Memory B cell (primary cell): ENCODE measurements around the gene PSMC6.
"Not testable (repeated sequence)": the region's sequence is repeated elsewhere in the genome, so short reads cannot be mapped to it uniquely, and the experiment has no call there.

Experiments used
- ATAC-seq: fragments of 150-1000 bp; cut with Tn5 transposase; 2 replicates; pipeline ENCODE4 v1.10.0; 2021; ENCODE audit warnings: low read depth, mild to moderate bottlenecking, moderate library complexity
- DNase-seq, 2 donors: peaks; one replicate each; pipeline ENCODE4 v3.0.0; 2022; ENCODE audit warnings: low spot score in 2 of 2
- H3K27ac Mint-ChIP-seq: one replicate; pipeline ENCODE4 v1.8.0; 2022; ENCODE audit warnings: mild to moderate bottlenecking, moderate library complexity, mixed read lengths
- H3K27me3 Mint-ChIP-seq: one replicate; pipeline ENCODE4 v1.8.0; 2022; ENCODE audit warnings: mixed read lengths
- H3K36me3 Mint-ChIP-seq: one replicate; pipeline ENCODE4 v1.8.0; 2022; ENCODE audit warnings: mild to moderate bottlenecking, mixed read lengths
- H3K4me1 Mint-ChIP-seq: one replicate; pipeline ENCODE4 v1.8.0; 2022; ENCODE audit warnings: mixed read lengths
- H3K4me3 Mint-ChIP-seq: one replicate; pipeline ENCODE4 v1.8.0; 2022; ENCODE audit warnings: mild to moderate bottlenecking, moderate library complexity, mixed read lengths
- H3K9me3 Mint-ChIP-seq: one replicate; pipeline ENCODE4 v1.8.0; 2022; ENCODE audit warnings: mixed read lengths

Gene PSMC6

GRCh38 chr14:52730709-52731111, 23.7 kb downstream of the PSMC6 start:
- H3K36me3 Mint-ChIP-seq, result peaks cover 16% of the 10 kb centered on the region
- no peak for ATAC-seq
- no peaks in the 10 kb centered on the region for H3K9me3 Mint-ChIP-seq
- H3K4me1 Mint-ChIP-seq, result peaks cover 12% of the 10 kb centered on the region
- peak overlapping the region; percentile 91 for H3K27ac Mint-ChIP-seq
- no peak for DNase-seq
- H3K4me3 Mint-ChIP-seq, result peak overlapping the region; percentile 87
- H3K27me3 Mint-ChIP-seq, result no peaks in the 10 kb centered on the region

- H3K4me1 Mint-ChIP-seq, result peaks cover 25% of the 10 kb centered on the region
- no peaks in the 10 kb centered on the region for H3K9me3 Mint-ChIP-seq
- peak overlapping the region; percentile 47 for H3K27ac Mint-ChIP-seq
- H3K36me3 Mint-ChIP-seq, result peaks cover 22% of the 10 kb centered on the region
- H3K4me3 Mint-ChIP-seq, result no peak overlapping the region
- no peak for ATAC-seq
- no peak for DNase-seq
- H3K27me3 Mint-ChIP-seq, result no peaks in the 10 kb centered on the region
These were observed 26.8 kb downstream of the PSMC6 start for GRCh38 chr14:52733824-52734223.

DNA sequence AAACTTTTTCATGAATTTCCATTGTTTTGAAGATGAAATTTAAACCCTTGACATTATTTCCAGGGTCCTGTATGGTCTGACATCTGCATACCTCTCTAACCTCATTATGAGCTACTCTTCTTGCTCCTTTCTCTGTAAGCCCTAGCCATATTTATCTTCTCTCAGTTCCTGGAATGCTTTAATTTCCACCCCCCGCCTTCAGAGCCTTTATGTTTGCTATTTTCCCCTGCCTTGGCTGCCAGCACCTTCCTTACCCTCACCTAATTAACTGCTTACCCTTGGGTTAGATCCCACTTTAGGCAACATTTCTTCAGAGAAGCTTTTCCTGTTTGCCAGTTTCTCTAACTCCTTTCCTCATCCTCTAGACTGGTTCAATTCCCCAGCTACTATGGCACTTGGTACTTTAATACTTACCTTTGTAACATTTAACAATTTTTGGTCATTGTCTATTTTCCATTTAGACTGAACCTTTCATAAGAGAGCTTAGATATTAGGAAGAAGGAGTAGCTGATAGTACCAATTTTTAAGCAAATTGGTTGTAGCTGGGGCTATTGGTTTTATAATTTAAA, 29.0 kb downstream of the PSMC6 start:
- no peak overlapping the region for H3K4me3 Mint-ChIP-seq
- peaks cover 29% of the 10 kb centered on the region for H3K4me1 Mint-ChIP-seq
- H3K27me3 Mint-ChIP-seq, result no peaks in the 10 kb centered on the region
- no peak overlapping the region for H3K27ac Mint-ChIP-seq
- H3K36me3 Mint-ChIP-seq, result peaks cover 25% of the 10 kb centered on the region
- H3K9me3 Mint-ChIP-seq, result no peaks in the 10 kb centered on the region
- DNase-seq, result no peak
- no peak for ATAC-seq

- DNase-seq, result no peak
- no peak for ATAC-seq
- H3K27me3 Mint-ChIP-seq, result no peaks in the 10 kb centered on the region
- no peaks in the 10 kb centered on the region for H3K9me3 Mint-ChIP-seq
- peaks cover 39% of the 10 kb centered on the region for H3K4me1 Mint-ChIP-seq
- no peak overlapping the region for H3K4me3 Mint-ChIP-seq
- no peak overlapping the region for H3K27ac Mint-ChIP-seq
- peaks cover 22% of the 10 kb centered on the region for H3K36me3 Mint-ChIP-seq
These were observed 31.4 kb downstream of the PSMC6 start for GRCh38 chr14:52738409-52738808.

- Mint-ChIP-seq H3K4me1 (peaks cover 28% of the 10 kb centered on the region), H3K27ac (peak overlapping the region; percentile 92), H3K4me3 (no peak overlapping the region), H3K36me3 (peaks cover 15% of the 10 kb centered on the region), H3K27me3 (no peaks in the 10 kb centered on the region), H3K9me3 (no peaks in the 10 kb centered on the region)
- no peak for ATAC-seq
- DNase-seq, result no peak
These were observed 33.8 kb downstream of the PSMC6 start for GRCh38 chr14:52740751-52741150.

DNA sequence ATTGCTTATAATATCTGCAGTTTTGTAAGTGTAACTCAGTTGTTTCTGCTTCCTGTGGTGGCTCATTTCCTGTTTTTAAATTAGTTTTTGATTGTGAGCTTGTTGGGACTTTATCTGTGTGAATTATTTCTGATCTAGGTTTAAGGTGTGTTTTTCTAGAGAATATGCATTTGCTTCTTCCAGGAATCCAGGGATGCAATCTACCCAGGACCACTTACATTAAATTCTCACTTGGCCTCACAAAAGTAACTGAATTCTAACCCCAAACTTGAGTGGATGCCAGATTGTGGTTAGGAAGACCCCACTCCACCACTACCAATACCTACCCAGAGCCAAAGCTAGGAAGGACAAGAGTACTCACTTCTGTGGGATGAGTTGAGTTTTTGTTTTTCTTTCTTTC, 34.9 kb downstream of the PSMC6 start:
- H3K4me1 Mint-ChIP-seq, result peaks cover 24% of the 10 kb centered on the region
- H3K27ac Mint-ChIP-seq, result peak overlapping the region; percentile 92
- no peaks in the 10 kb centered on the region for H3K9me3 Mint-ChIP-seq
- peak overlapping the region; percentile 73 for H3K4me3 Mint-ChIP-seq
- no peaks in the 10 kb centered on the region for H3K27me3 Mint-ChIP-seq
- H3K36me3 Mint-ChIP-seq, result peaks cover 12% of the 10 kb centered on the region
- DNase-seq (no peak), ATAC-seq (no peak)

DNA sequence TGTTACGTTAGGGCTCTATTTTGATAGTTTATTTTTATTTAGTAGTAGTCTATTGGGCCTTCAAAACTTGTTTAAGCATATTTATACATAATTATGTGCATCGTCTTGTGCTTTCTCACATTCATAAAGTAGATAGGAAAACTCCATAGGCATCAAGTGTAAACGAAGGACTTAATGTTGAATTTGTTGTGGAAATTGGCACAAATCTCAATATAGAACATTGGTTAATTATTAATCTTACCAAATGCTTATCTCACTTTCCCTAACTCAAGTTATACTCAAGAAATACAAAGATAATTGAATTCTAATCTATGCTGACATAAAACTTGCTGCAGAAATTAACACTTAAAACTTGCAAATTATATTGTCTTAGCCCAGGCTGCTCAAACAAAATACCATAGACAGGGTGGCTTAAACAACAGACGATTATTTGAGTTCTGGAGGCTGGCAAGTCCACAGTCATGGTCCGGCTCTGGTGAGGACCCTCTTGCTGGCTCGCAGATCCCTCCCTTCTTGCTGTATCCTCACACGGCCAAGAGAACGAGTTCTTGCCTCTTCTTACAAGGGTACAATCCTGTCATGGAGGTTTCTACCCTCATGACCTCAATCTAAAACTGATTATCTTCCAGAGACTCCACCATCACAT, 41.8 kb downstream of the PSMC6 start:
- Mint-ChIP-seq H3K36me3 (peaks cover 6% of the 10 kb centered on the region), H3K4me1 (no peaks in the 10 kb centered on the region), H3K9me3 (no peaks in the 10 kb centered on the region), H3K4me3 (no peak overlapping the region), H3K27ac (no peak overlapping the region), H3K27me3 (no peaks in the 10 kb centered on the region)
- ATAC-seq, result no peak
- DNase-seq, result no peak

- Mint-ChIP-seq H3K4me3 (no peak overlapping the region), H3K9me3 (no peaks in the 10 kb centered on the region), H3K4me1 (no peaks in the 10 kb centered on the region), H3K36me3 (peaks cover 4% of the 10 kb centered on the region), H3K27me3 (no peaks in the 10 kb centered on the region), H3K27ac (no peak overlapping the region)
- DNase-seq (no peak), ATAC-seq (no peak)
These were observed 48.8 kb downstream of the PSMC6 start for GRCh38 chr14:52755607-52756316.

GRCh38 chr14:52759145-52759544, 52.1 kb downstream of the PSMC6 start:
- Mint-ChIP-seq H3K27me3 (no peaks in the 10 kb centered on the region), H3K9me3 (no peaks in the 10 kb centered on the region), H3K4me1 (no peaks in the 10 kb centered on the region), H3K27ac (no peak overlapping the region), H3K36me3 (peaks cover 8% of the 10 kb centered on the region), H3K4me3 (no peak overlapping the region)
- DNase-seq (no peak), ATAC-seq (no peak)

DNA sequence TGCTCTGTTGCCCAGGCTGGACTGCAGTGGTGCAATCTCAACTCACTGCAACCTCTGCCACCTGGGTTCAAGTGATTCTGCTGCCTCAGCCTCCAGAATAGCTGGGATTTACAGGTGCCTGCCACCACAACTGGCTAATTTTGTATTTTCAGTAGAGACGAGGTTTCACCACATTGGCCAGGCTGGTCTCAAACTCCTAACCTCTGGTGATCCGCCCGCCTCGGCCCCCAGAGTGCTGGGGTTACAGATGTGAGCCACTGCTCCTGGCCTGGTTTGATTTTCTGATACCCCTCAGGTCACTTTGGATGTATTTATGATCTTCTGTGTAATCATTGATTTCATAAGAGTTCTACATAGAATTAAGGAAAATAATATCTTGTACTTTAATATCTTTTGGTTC, 55.9 kb downstream of the PSMC6 start:
- H3K4me1 Mint-ChIP-seq, H3K27ac Mint-ChIP-seq, ATAC-seq, H3K4me3 Mint-ChIP-seq, DNase-seq, H3K27me3 Mint-ChIP-seq, H3K9me3 Mint-ChIP-seq: not testable (repeated sequence)
- H3K36me3 Mint-ChIP-seq, result peaks cover 17% of the 10 kb centered on the region

GRCh38 chr14:52767058-52767833, 60.2 kb downstream of the PSMC6 start:
- no peak overlapping the region for H3K27ac Mint-ChIP-seq
- peaks cover 26% of the 10 kb centered on the region for H3K36me3 Mint-ChIP-seq

DNA sequence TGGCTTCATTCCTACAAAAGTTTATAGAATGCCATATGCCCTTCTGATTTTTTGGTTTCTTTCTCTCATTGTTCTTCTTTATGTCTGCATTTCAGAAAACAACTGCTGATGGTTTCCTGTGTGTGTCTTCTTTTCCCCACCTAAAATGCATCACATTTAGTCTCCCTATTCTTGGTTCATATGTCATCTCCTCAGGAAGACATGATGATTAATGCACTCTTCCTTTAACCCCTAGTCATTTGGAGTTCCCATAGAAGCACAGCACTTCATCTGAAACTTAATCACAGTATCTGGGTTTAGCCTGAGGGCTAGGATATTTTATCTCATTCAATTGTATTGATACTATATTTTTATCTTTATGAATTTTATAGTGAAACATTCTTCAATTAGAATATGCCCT, 62.9 kb downstream of the PSMC6 start:
- H3K27ac Mint-ChIP-seq, result no peak overlapping the region
- H3K27me3 Mint-ChIP-seq, result no peaks in the 10 kb centered on the region
- DNase-seq (no peak), ATAC-seq (no peak)
- no peak overlapping the region for H3K4me3 Mint-ChIP-seq
- H3K9me3 Mint-ChIP-seq, result no peaks in the 10 kb centered on the region
- no peaks in the 10 kb centered on the region for H3K4me1 Mint-ChIP-seq
- peaks cover 29% of the 10 kb centered on the region for H3K36me3 Mint-ChIP-seq

More at GRCh38 chr14:52767058-52767833, 60.2 kb downstream of the PSMC6 start:
- Mint-ChIP-seq H3K27me3 (no peaks in the 10 kb centered on the region), H3K4me3 (no peak overlapping the region), H3K4me1 (no peaks in the 10 kb centered on the region), H3K9me3 (no peaks in the 10 kb centered on the region)
- ATAC-seq (no peak), DNase-seq (no peak)

- Mint-ChIP-seq H3K9me3 (no peaks in the 10 kb centered on the region), H3K4me3 (no peak overlapping the region), H3K27ac (no peak overlapping the region), H3K27me3 (no peaks in the 10 kb centered on the region), H3K36me3 (peaks cover 10% of the 10 kb centered on the region), H3K4me1 (no peaks in the 10 kb centered on the region)
- DNase-seq (no peak), ATAC-seq (no peak)
These were observed 69.8 kb downstream of the PSMC6 start for GRCh38 chr14:52776816-52777215.
